Jurkat, Clone E6-1 (cell line): ENCODE data around the gene TMEM187.

Experiments used
- DNase-seq: peaks from one replicate; pipeline ENCODE4 v3.0.0-alpha.2; 2011; ENCODE audit warnings: low read depth, low spot score
- H3K4me3 ChIP-seq: 2 replicates; pipeline ENCODE4 v1.5.1; 2011; ENCODE audit warnings: mild to moderate bottlenecking, low read length, control low read depth, moderate library complexity

Gene TMEM187

GRCh38 chrX:154025230-154025629, 52.7 kb downstream of the TMEM187 start:
- no peak for DNase-seq
- no peak overlapping the region for H3K4me3 ChIP-seq

- DNase-seq: no peak
- H3K4me3 ChIP-seq: no peak overlapping the region
These were observed 53.8 kb downstream of the TMEM187 start for GRCh38 chrX:154026136-154027021.

- DNase-seq: no peak
- no peak overlapping the region for H3K4me3 ChIP-seq
These were observed 54.5 kb downstream of the TMEM187 start for GRCh38 chrX:154027022-154027402.

GRCh38 chrX:154027986-154028385, 55.4 kb downstream of the TMEM187 start:
- no peak for DNase-seq
- no peak overlapping the region for H3K4me3 ChIP-seq

- DNase-seq: no peak
- H3K4me3 ChIP-seq: no peak overlapping the region
These were observed 56.1 kb downstream of the TMEM187 start for GRCh38 chrX:154028502-154029184.

- H3K4me3 ChIP-seq: no peak overlapping the region
- no peak for DNase-seq
These were observed 56.9 kb downstream of the TMEM187 start for GRCh38 chrX:154029439-154029838.

GRCh38 chrX:154030266-154030665, 57.7 kb downstream of the TMEM187 start:
- no peak for DNase-seq
- H3K4me3 ChIP-seq: no peak overlapping the region

GRCh38 chrX:154030715-154031305, 58.3 kb downstream of the TMEM187 start:
- no peak overlapping the region for H3K4me3 ChIP-seq
- DNase-seq: no peak

GRCh38 chrX:154032160-154032559, 59.6 kb downstream of the TMEM187 start:
- DNase-seq: no peak
- no peak overlapping the region for H3K4me3 ChIP-seq

- DNase-seq: no peak
- H3K4me3 ChIP-seq: no peak overlapping the region
These were observed 60.1 kb downstream of the TMEM187 start for GRCh38 chrX:154032653-154033052.
